GM12878 (cell line): ENCODE results near the gene ZNF423. TPM values are rescaled to one million over a fixed set of nuclear protein-coding genes. Genes with fewer than 3 reads are reported as not detected.

Experiments used
- ATAC-seq: fragments of 200-7000 bp; cut with Tn5 transposase; 3 replicates; pipeline ENCODE4 v1.9.1; 2020; ENCODE audit warnings: mild to moderate bottlenecking, moderate library complexity
- BruUV-seq: library from RNA; stranded (reverse); fragments of 400-500 nt; replicated peaks from 2 replicates; lab custom pipeline; 2021; lab: Mats Ljungman, UMichigan
- CTCF ChIA-PET: fragments of 300-600 bp; sonication (Branson Sonifier 250); formaldehyde crosslinking; extraction: SDS; loops from one replicate; lab custom pipeline; 2021; ENCODE audit warnings: inconsistent platforms; lab: Yijun Ruan, JAX
- POLR2A ChIA-PET: fragments of 350-600 bp; formaldehyde crosslinking; extraction: SDS; loops from one replicate; lab custom pipeline; 2021; ENCODE audit warnings: inconsistent platforms; lab: Charles Lee
- RAD21 ChIA-PET: fragments of 300-600 bp; sonication (Branson Sonifier 250); formaldehyde crosslinking; loops from one replicate; lab custom pipeline; 2023; ENCODE audit warnings: antibody characterized with exemption; ENCODE audit not compliant: unreplicated experiment; lab: Charles Lee
- SMC1A ChIA-PET: fragments of 300-600 bp; sonication (Branson Sonifier 250); formaldehyde crosslinking; loops from one replicate; lab custom pipeline; 2023; ENCODE audit not compliant: unreplicated experiment, uncharacterized antibody; lab: Charles Lee
- DNase-seq: peaks from one replicate; pipeline ENCODE4 v3.0.0-alpha.2; 2011; ENCODE audit warnings: low read depth, low spot score
- FAIRE-seq: peaks from 3 replicates; lab custom pipeline; 2011; peaks lifted over from hg19 to GRCh38; lab: Jason Lieb, UNC
- H2AFZ ChIP-seq: 2 replicates; pipeline ENCODE4 v1.6.0; 2011; ENCODE audit warnings: low read depth, low read length, control low read depth; ENCODE audit not compliant: control insufficient read depth
- H3K27ac ChIP-seq: 2 replicates; pipeline ENCODE4 v1.5.1; 2011; ENCODE audit warnings: control low read depth; ENCODE audit not compliant: control insufficient read depth, insufficient read depth
- H3K27me3 ChIP-seq, 2 experiments: replicated peaks in 1 of 2; 2 replicates each; pipeline versions ENCODE4 v1.6.0 to v1.6.1; 2011; ENCODE audit warnings: low read length in 1 of 2; ENCODE audit not compliant: control insufficient read depth in 2 of 2, insufficient read depth in 2 of 2
- H3K36me3 ChIP-seq, 2 experiments: 2 replicates each; pipeline ENCODE4 v1.5.1; 2011; ENCODE audit warnings: low read length in 1 of 2; ENCODE audit not compliant: control insufficient read depth in 2 of 2, insufficient read depth in 2 of 2
- H3K4me1 ChIP-seq: 2 replicates; pipeline ENCODE4 v1.6.1; 2011; ENCODE audit warnings: mild to moderate bottlenecking, low read length, moderate library complexity, mixed read lengths; ENCODE audit not compliant: control insufficient read depth, insufficient read depth
- H3K4me2 ChIP-seq: 2 replicates; pipeline ENCODE4 v1.6.0; 2011; ENCODE audit warnings: control low read depth; ENCODE audit not compliant: control insufficient read depth, insufficient read depth
- H3K4me3 ChIP-seq: fragments of 200-600 bp; sonication (generic); 2 replicates; pipeline ENCODE4 v1.5.1; 2016
- H3K79me2 ChIP-seq: 2 replicates; pipeline ENCODE4 v1.6.0; 2011; ENCODE audit warnings: low read length; ENCODE audit not compliant: control insufficient read depth, insufficient read depth
- H3K9ac ChIP-seq: 2 replicates; pipeline ENCODE4 v1.8.0; 2011; ENCODE audit warnings: low read length, control low read depth, mixed read lengths; ENCODE audit not compliant: control insufficient read depth, insufficient read depth
- H3K9me3 ChIP-seq: replicated peaks from 3 replicates; pipeline ENCODE4 v1.5.1; 2011; ENCODE audit warnings: mild to moderate bottlenecking, low read length; ENCODE audit not compliant: control insufficient read depth, insufficient read depth
- H4K20me1 ChIP-seq: 2 replicates; pipeline ENCODE4 v1.6.0; 2011; ENCODE audit not compliant: control insufficient read depth, insufficient read depth
- CBFB ChIP-seq: IDR thresholded peaks from 2 replicates; pipeline ENCODE4 v1.6.1; 2016; ENCODE audit warnings: antibody characterized with exemption, low read depth
- CEBPB ChIP-seq, 2 experiments: fragments of 150-350 bp in 1 of 2; IDR thresholded peaks; 2 replicates each; pipeline ENCODE4 v1.6.1; 2012 to 2014; ENCODE audit warnings: low read depth in 2 of 2, low read length in 2 of 2, borderline replicate concordance in 1 of 2, inconsistent platforms in 1 of 2
- DPF2 ChIP-seq: fragments of 450-650 bp; IDR thresholded peaks from 2 replicates; pipeline ENCODE4 v1.6.1; 2017; ENCODE audit warnings: mild to moderate bottlenecking
- FOXM1 ChIP-seq: IDR thresholded peaks from 2 replicates; pipeline ENCODE4 v1.6.1; 2012; ENCODE audit warnings: low read depth, mild to moderate bottlenecking, inconsistent platforms, low read length, moderate library complexity
- JUNB ChIP-seq: IDR thresholded peaks from 2 replicates; pipeline ENCODE4 v1.6.1; 2016; ENCODE audit warnings: antibody characterized with exemption, mild to moderate bottlenecking
- JUND ChIP-seq: IDR thresholded peaks from 2 replicates; pipeline ENCODE4 v1.6.1; 2012; ENCODE audit warnings: low read depth, mild to moderate bottlenecking, low read length, improper control_type of control experiment, moderate library complexity
- MTA2 ChIP-seq: fragments of 450-650 bp; IDR thresholded peaks from 2 replicates; pipeline ENCODE4 v1.6.1; 2016; ENCODE audit warnings: low read depth, mild to moderate bottlenecking, moderate library complexity
- NFIC ChIP-seq: IDR thresholded peaks from 2 replicates; pipeline ENCODE4 v1.6.1; 2012; ENCODE audit warnings: low read depth, mild to moderate bottlenecking, inconsistent platforms, low read length, moderate library complexity
- SMC3 ChIP-seq: IDR thresholded peaks from 2 replicates; pipeline ENCODE4 v1.6.1; 2011; ENCODE audit warnings: low read length, improper control_type of control experiment, borderline replicate concordance
- SUPT20H ChIP-seq: IDR thresholded peaks from 2 replicates; pipeline ENCODE4 v1.6.1; 2011; ENCODE audit warnings: low read depth, mild to moderate bottlenecking, low read length, moderate library complexity, borderline replicate concordance; ENCODE audit not compliant: control insufficient read depth
- ZNF217 ChIP-seq: fragments of 450-650 bp; IDR thresholded peaks from 2 replicates; pipeline ENCODE4 v1.6.1; 2017; ENCODE audit warnings: antibody characterized with exemption, mild to moderate bottlenecking
- ZNF24 ChIP-seq: fragments of 450-650 bp; IDR thresholded peaks from 2 replicates; pipeline ENCODE4 v1.6.1; 2017; ENCODE audit warnings: antibody characterized with exemption, mild to moderate bottlenecking
- WGBS: methylation state at CpG from one replicate; pipeline ENCODE4 v1.1.6; 2016; ENCODE audit warnings: low lambda C conversion rate; ENCODE audit not compliant: insufficient replicate concordance, insufficient coverage; ENCODE audit errors: missing lambda C conversion rate; 5-methylcytosine and 5-hydroxymethylcytosine counted together
- in situ Hi-C: fragments of 300-500 bp; cut with MboI; formaldehyde crosslinking; loops from 9 replicates; pipeline ENCODE4 v1.14.3; 2018; ENCODE audit warnings: mixed read lengths
- intact Hi-C: fragments of 100-400 bp; cut with micrococcal nuclease; formaldehyde crosslinking; loops from one replicate; pipeline ENCODE4 v1.14.2; 2022; ENCODE audit not compliant: unreplicated experiment
- polyA plus RNA-seq, 11 experiments: library from polyadenylated mRNA; depleted of rRNA in 4 of 11; unstranded in 6 of 11; stranded (reverse) in 5 of 11; fragments of >200 nt; fragmentation: Nextera tagmentation in 4 of 11; fragmentation: Illumina TruSeq in 1 of 11; extraction: Ambion mirVana in 4 of 11; extraction: Trizol in 1 of 11; gene quantifications; 1 replicate in 1 of 11; 2 replicates in 10 of 11; pipeline versions ENCODE4 v1.2.1 to v1.2.3, GENCODE V29; 2011 to 2016; ENCODE audit warnings: inconsistent platforms in 2 of 11, missing spikeins in 2 of 11, low read depth in 1 of 11
- total RNA-seq, 4 experiments: library from RNA; depleted of rRNA in 3 of 4; stranded (reverse); fragments of >200 nt in 3 of 4; fragmentation: Illumina TruSeq in 1 of 4; extraction: Trizol in 1 of 4; gene quantifications; 2 replicates each; pipeline versions ENCODE4 v1.2.1 to v1.2.3, GENCODE V29; 2013 to 2021
- TF ChIP-seq, protein P1 (sequence below), 3 experiments: IDR thresholded peaks in 2 of 3; conservative IDR thresholded peaks in 1 of 3; 2 replicates each; pipeline ENCODE4 v1.5.1; 2011; ENCODE audit warnings: low read depth in 3 of 3, low read length in 3 of 3, mild to moderate bottlenecking in 3 of 3, control low read depth in 2 of 3, moderate library complexity in 2 of 3, inconsistent platforms in 1 of 3, mixed read lengths in 1 of 3; ENCODE audit not compliant: control insufficient read depth in 2 of 3, insufficient read depth in 1 of 3; ENCODE audit errors: extremely low read depth in 1 of 3
- TF ChIP-seq, protein P2 (sequence below): fragments of 450-650 bp; IDR thresholded peaks from 2 replicates; pipeline ENCODE4 v1.6.1; 2017; ENCODE audit warnings: mild to moderate bottlenecking, moderate library complexity

ZNF423 gene
- total and polyA plus RNA-seq, 10 of the 15 experiments (the other 5 are each of a cell fraction or from before 2014, with no cell fraction given), result 0.03 to 0.64 (median 0.10) TPM

DNA sequence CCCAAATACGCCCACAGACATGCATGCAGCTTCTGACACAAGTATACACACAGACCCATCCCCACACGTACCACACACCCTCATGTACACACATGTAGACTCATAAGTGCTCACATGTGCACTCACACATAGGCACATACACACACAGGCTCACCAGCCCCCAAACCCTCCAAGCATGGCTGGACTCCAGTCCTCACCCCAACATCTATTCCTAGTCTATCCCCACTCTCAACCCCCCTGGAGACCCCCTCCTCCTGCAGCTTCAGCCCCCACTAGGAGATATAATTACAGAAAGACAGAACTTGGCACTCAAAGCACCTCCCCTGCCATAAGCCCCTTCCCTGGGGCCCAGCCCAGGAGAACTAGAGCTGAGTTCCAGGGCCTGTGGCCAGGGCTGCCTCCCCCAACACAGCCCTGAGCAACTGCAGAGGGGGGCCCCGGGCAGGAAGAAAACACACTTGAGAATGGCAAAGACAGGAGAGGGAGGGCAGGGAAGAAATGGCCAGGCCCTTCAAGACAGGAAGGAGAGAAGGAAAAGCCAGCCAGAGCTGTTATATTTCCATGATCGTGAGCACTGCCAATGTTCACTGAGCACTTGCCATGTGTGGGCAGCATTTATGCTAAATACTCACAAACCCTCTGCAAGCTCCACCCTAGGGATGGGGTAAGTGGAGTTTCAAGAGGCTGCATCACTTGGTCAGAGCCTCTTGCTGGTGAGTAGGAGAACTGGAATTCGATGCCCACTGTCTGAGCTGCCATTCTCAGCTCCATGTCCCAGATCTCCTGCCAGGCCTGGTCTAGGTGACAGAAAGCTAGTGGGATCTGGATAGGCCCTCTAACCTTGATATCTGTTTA, 224.5 kb downstream of the ZNF423 start (continued):
- TF ChIP-seq SMC3 (no peak), NFIC (no peak), JUNB (no peak), ZNF24 (no peak), FOXM1 (no peak)

DNA sequence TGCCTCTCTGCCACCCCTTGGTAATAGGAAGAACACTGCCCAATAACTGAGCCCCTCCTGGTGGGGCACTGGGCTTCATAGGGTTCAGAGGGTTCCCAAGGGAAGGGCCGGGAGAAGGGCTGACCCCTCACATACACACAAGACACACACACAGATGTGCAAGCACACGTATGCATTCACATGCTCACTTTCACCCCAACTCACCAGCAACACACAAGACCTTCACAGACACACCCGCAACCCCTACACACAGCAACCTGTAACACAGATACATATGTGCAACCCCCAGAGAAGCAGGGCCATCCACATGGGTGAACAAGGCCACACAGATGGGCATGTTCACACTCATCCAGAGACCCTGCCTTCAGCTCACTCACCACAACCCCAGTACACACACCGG, 225.1 kb downstream of the ZNF423 start:
- Histone ChIP-seq H3K36me3 (no peaks in the 10 kb centered on the region), H3K9me3 (no peaks in the 10 kb centered on the region; the same call in 1 of the 3 replicates), H3K9ac (no peak overlapping the region), H3K27me3 (no peaks in the 10 kb centered on the region), H3K4me2 (no peak overlapping the region), H3K27ac (no peak overlapping the region), H2AFZ (no peak overlapping the region), H3K4me1 (peaks cover 19% of the 10 kb centered on the region), H4K20me1 (no peaks in the 10 kb centered on the region), H3K79me2 (no peaks in the 10 kb centered on the region), H3K4me3 (no peak overlapping the region)
- CTCF ChIA-PET, result no interaction called here
- SMC1A ChIA-PET, result no interaction called here
- RAD21 ChIA-PET, result no interaction called here
- no peak for ATAC-seq
- TF ChIP-seq, protein P1, sequence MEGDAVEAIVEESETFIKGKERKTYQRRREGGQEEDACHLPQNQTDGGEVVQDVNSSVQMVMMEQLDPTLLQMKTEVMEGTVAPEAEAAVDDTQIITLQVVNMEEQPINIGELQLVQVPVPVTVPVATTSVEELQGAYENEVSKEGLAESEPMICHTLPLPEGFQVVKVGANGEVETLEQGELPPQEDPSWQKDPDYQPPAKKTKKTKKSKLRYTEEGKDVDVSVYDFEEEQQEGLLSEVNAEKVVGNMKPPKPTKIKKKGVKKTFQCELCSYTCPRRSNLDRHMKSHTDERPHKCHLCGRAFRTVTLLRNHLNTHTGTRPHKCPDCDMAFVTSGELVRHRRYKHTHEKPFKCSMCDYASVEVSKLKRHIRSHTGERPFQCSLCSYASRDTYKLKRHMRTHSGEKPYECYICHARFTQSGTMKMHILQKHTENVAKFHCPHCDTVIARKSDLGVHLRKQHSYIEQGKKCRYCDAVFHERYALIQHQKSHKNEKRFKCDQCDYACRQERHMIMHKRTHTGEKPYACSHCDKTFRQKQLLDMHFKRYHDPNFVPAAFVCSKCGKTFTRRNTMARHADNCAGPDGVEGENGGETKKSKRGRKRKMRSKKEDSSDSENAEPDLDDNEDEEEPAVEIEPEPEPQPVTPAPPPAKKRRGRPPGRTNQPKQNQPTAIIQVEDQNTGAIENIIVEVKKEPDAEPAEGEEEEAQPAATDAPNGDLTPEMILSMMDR (IDR thresholded peaks at IDR 0.05 in 2 of 3, conservative IDR thresholded peaks at IDR 0.05 in 1 of 3; ENCODE audit: control insufficient read depth in 2 of 3, extremely low read depth in 1 of 3, insufficient read depth in 1 of 3, low read depth in 3 of 3, low read length in 3 of 3), result no peak
- TF ChIP-seq CEBPB (IDR thresholded peaks at IDR 0.05; ENCODE audit: borderline replicate concordance in 1 of 2, low read depth in 2 of 2, low read length in 2 of 2) (no peak), MTA2 (no peak), CBFB (no peak), JUND (no peak), ZNF24 (no peak), SUPT20H (no peak), DPF2 (no peak), ZNF217 (no peak)
- TF ChIP-seq, protein P2, sequence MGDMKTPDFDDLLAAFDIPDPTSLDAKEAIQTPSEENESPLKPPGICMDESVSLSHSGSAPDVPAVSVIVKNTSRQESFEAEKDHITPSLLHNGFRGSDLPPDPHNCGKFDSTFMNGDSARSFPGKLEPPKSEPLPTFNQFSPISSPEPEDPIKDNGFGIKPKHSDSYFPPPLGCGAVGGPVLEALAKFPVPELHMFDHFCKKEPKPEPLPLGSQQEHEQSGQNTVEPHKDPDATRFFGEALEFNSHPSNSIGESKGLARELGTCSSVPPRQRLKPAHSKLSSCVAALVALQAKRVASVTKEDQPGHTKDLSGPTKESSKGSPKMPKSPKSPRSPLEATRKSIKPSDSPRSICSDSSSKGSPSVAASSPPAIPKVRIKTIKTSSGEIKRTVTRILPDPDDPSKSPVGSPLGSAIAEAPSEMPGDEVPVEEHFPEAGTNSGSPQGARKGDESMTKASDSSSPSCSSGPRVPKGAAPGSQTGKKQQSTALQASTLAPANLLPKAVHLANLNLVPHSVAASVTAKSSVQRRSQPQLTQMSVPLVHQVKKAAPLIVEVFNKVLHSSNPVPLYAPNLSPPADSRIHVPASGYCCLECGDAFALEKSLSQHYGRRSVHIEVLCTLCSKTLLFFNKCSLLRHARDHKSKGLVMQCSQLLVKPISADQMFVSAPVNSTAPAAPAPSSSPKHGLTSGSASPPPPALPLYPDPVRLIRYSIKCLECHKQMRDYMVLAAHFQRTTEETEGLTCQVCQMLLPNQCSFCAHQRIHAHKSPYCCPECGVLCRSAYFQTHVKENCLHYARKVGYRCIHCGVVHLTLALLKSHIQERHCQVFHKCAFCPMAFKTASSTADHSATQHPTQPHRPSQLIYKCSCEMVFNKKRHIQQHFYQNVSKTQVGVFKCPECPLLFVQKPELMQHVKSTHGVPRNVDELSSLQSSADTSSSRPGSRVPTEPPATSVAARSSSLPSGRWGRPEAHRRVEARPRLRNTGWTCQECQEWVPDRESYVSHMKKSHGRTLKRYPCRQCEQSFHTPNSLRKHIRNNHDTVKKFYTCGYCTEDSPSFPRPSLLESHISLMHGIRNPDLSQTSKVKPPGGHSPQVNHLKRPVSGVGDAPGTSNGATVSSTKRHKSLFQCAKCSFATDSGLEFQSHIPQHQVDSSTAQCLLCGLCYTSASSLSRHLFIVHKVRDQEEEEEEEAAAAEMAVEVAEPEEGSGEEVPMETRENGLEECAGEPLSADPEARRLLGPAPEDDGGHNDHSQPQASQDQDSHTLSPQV, result no peak
- no TSS peak for BruUV-seq
- WGBS, result 40% methylated on average over 4 of the region's 4 CpGs
- no peak for DNase-seq
- in situ Hi-C loops, result no loop called here
- intact Hi-C loops, result no loop called here
- no peak for FAIRE-seq
- POLR2A ChIA-PET, result no interaction called here
